A549 (cell line): ENCODE data around the gene XYLT1. TPM values are rescaled to one million over a fixed set of nuclear protein-coding genes. Genes with fewer than 3 reads are reported as not detected.

Experiments
- ATAC-seq, 2 experiments: fragments of 200-7000 bp in 1 of 2; fragments of >200 bp in 1 of 2; cut with Nextera tagmentation in 1 of 2; cut with Tn5 transposase in 1 of 2; 3 replicates each; pipeline versions ENCODE4 v1.8.0 to v1.9.1; 2018 to 2020; ENCODE audit warnings: mild to moderate bottlenecking in 1 of 2, moderate library complexity in 1 of 2
- CTCF ChIA-PET: fragments of 300-600 bp; sonication (Branson Sonifier 250); formaldehyde crosslinking; extraction: SDS; loops from one replicate; lab custom pipeline; 2021; ENCODE audit warnings: antibody characterized with exemption, inconsistent platforms; lab: Yijun Ruan, JAX
- POLR2A ChIA-PET: fragments of 350-600 bp; formaldehyde crosslinking; extraction: SDS; loops from one replicate; lab custom pipeline; 2021; ENCODE audit warnings: antibody characterized with exemption, inconsistent platforms; lab: Yijun Ruan, JAX
- DNase-seq, 2 experiments: peaks; one replicate each; pipeline versions ENCODE4 v3.0.0 to v3.0.0-alpha.2; 2011 to 2016; ENCODE audit warnings: low read depth in 1 of 2, low spot score in 1 of 2
- FAIRE-seq: peaks from 2 replicates; lab custom pipeline; 2011; peaks lifted over from hg19 to GRCh38; lab: Jason Lieb, UNC
- H3K27ac ChIP-seq, 2 experiments: fragments of >200 bp; sonication (Bioruptor Twin); formaldehyde crosslinking; 3 replicates each; pipeline ENCODE4 v1.5.1; 2016 to 2017
- H3K4me1 ChIP-seq: fragments of >200 bp; sonication (Bioruptor Twin); formaldehyde crosslinking; 3 replicates; pipeline ENCODE4 v1.6.1; 2016
- H3K4me2 ChIP-seq: fragments of >200 bp; sonication (Bioruptor Twin); formaldehyde crosslinking; 3 replicates; pipeline ENCODE4 v1.6.1; 2016
- H3K4me3 ChIP-seq: fragments of >200 bp; sonication (Bioruptor Twin); formaldehyde crosslinking; 3 replicates; pipeline ENCODE4 v1.5.1; 2016
- H3K9me3 ChIP-seq: fragments of >200 bp; sonication (Bioruptor Twin); formaldehyde crosslinking; 3 replicates; pipeline ENCODE4 v1.6.1; 2016
- CBX8 ChIP-seq: fragments of 200-600 bp; sonication (generic); IDR thresholded peaks from 2 replicates; pipeline ENCODE4 v1.6.1; 2016
- EHMT2 ChIP-seq: fragments of 200-600 bp; sonication (generic); IDR thresholded peaks from 2 replicates; pipeline ENCODE4 v1.6.1; 2016; ENCODE audit warnings: antibody characterized with exemption, low read depth, mild to moderate bottlenecking, moderate library complexity
- EP300 ChIP-seq, 2 experiments: fragments of >200 bp; sonication (Bioruptor Twin); formaldehyde crosslinking; IDR thresholded peaks; 2 replicates in 1 of 2; 3 replicates in 1 of 2; pipeline ENCODE4 v1.6.1; 2016 to 2017
- FOSB ChIP-seq: fragments of 250-450 bp; sonication (Bioruptor Pico); IDR thresholded peaks from 2 replicates; pipeline ENCODE4 v1.5.0; 2020; ENCODE audit warnings: mild to moderate bottlenecking, moderate library complexity
- FOSL2 ChIP-seq, 2 experiments: fragments of 450-650 bp in 1 of 2; fragments of >200 bp in 1 of 2; sonication (Bioruptor Twin) in 1 of 2; formaldehyde crosslinking; IDR thresholded peaks; 2 replicates each; pipeline versions ENCODE4 v1.5.0 to v1.6.1; 2016 to 2020; ENCODE audit warnings: mild to moderate bottlenecking in 1 of 2, moderate library complexity in 1 of 2
- GATA3 ChIP-seq: IDR thresholded peaks from 2 replicates; pipeline ENCODE4 v1.6.1; 2012; ENCODE audit warnings: borderline replicate concordance
- KDM1A ChIP-seq: fragments of 200-600 bp; sonication (generic); IDR thresholded peaks from 2 replicates; pipeline ENCODE4 v1.6.1; 2016; ENCODE audit warnings: low read depth, mild to moderate bottlenecking
- KDM5A ChIP-seq: fragments of 200-600 bp; sonication (generic); IDR thresholded peaks from 2 replicates; pipeline ENCODE4 v1.6.1; 2016; ENCODE audit warnings: antibody characterized with exemption, mild to moderate bottlenecking
- MAFK ChIP-seq: fragments of 450-650 bp; IDR thresholded peaks from 2 replicates; pipeline ENCODE4 v1.6.1; 2014; ENCODE audit not compliant: partially characterized antibody
- NPAS2 ChIP-seq: fragments of 250-450 bp; sonication (Bioruptor Pico); IDR thresholded peaks from 2 replicates; pipeline ENCODE4 v1.8.0; 2022; ENCODE audit warnings: mild to moderate bottlenecking, moderate library complexity, borderline replicate concordance
- NR3C1 ChIP-seq: fragments of >200 bp; sonication (Bioruptor Twin); formaldehyde crosslinking; IDR thresholded peaks from 3 replicates; pipeline ENCODE4 v1.6.1; 2017
- RFX5 ChIP-seq: fragments of 450-650 bp; IDR thresholded peaks from 2 replicates; pipeline ENCODE4 v1.7.1; 2014; ENCODE audit warnings: antibody characterized with exemption, mild to moderate bottlenecking, moderate library complexity
- SMC3 ChIP-seq: fragments of >200 bp; sonication (Bioruptor Twin); formaldehyde crosslinking; IDR thresholded peaks from 3 replicates; pipeline ENCODE4 v1.6.1; 2018; ENCODE audit warnings: inconsistent platforms
- TFCP2L1 ChIP-seq: fragments of 250-450 bp; sonication (Bioruptor Pico); IDR thresholded peaks from 2 replicates; pipeline ENCODE4 v1.5.0; 2021; ENCODE audit warnings: mild to moderate bottlenecking
- ZC3H11A ChIP-seq: fragments of 450-650 bp; IDR thresholded peaks from 2 replicates; pipeline ENCODE4 v1.6.1; 2014; ENCODE audit warnings: antibody characterized with exemption, mild to moderate bottlenecking
- ZSCAN20 ChIP-seq: fragments of 250-450 bp; sonication (Bioruptor Pico); IDR thresholded peaks from 2 replicates; pipeline ENCODE4 v1.8.0; 2022; ENCODE audit warnings: mild to moderate bottlenecking, moderate library complexity
- WGBS: methylation state at CpG from one replicate; pipeline ENCODE4 v1.1.6; 2017; ENCODE audit errors: missing lambda C conversion rate; 5-methylcytosine and 5-hydroxymethylcytosine counted together
- polyA plus RNA-seq, 4 experiments: library from polyadenylated mRNA; depleted of rRNA in 3 of 4; stranded (reverse); fragments of >200 nt; fragmentation: RNase III in 1 of 4; extraction: RNeasy Plus Mini Kit Qiagen cat#74134 plus additional on column Dnase treatment in 1 of 4; gene quantifications; 2 replicates in 3 of 4; 3 replicates in 1 of 4; pipeline ENCODE4 v1.2.3, GENCODE V29; 2011 to 2017
- TF ChIP-seq, protein P1 (sequence below): fragments of >200 bp; sonication (Bioruptor Twin); formaldehyde crosslinking; IDR thresholded peaks from 3 replicates; pipeline ENCODE4 v1.5.1; 2016
- TF ChIP-seq, protein P2 (sequence below): IDR thresholded peaks from 2 replicates; pipeline ENCODE4 v1.6.1; 2012
- TF ChIP-seq, protein P3 (sequence below): fragments of 250-450 bp; sonication (Bioruptor Pico); IDR thresholded peaks from 2 replicates; pipeline ENCODE4 v1.5.0; 2021; ENCODE audit warnings: mild to moderate bottlenecking, moderate library complexity, borderline replicate concordance
- TF ChIP-seq, protein P4 (sequence below): fragments of >200 bp; sonication (Bioruptor Twin); formaldehyde crosslinking; IDR thresholded peaks from 2 replicates; pipeline ENCODE4 v1.6.1; 2016

XYLT1 gene
- polyA plus RNA-seq, 2 of the 4 experiments (the other 2 are of a cell fraction), result 0.78 to 0.88 TPM

DNA sequence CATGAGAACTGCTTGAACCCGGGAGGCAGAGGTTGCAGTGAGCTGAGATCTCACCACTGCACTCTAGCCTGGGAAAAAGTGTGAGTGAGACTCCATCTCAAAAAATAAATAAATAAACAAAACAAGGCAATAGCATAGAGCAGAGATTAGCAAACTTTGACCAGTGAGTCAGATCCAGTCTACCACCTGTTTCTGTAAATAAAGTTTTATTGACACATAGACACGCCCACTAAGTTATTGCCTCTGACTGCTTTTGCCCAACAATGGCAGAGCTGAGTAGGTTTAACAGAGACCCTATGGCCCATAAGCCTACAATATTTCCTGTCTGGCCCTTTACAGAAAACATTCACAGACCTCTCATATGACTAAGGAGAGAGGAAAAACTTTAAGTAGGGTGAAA is 44.3 kb downstream of the XYLT1 start:
- H3K27ac ChIP-seq, result no peak overlapping the region
- peaks cover 3% of the 10 kb centered on the region; the same call in 1 of the 3 replicates for H3K9me3 ChIP-seq
- no peak for ATAC-seq
- H3K4me1 ChIP-seq, result no peaks in the 10 kb centered on the region
- H3K4me3 ChIP-seq, result no peak overlapping the region
- WGBS, result 17% methylated on average over 2 of the region's 2 CpGs
- FAIRE-seq, result no peak
- DNase-seq, result no peak
- TF ChIP-seq, protein P1, sequence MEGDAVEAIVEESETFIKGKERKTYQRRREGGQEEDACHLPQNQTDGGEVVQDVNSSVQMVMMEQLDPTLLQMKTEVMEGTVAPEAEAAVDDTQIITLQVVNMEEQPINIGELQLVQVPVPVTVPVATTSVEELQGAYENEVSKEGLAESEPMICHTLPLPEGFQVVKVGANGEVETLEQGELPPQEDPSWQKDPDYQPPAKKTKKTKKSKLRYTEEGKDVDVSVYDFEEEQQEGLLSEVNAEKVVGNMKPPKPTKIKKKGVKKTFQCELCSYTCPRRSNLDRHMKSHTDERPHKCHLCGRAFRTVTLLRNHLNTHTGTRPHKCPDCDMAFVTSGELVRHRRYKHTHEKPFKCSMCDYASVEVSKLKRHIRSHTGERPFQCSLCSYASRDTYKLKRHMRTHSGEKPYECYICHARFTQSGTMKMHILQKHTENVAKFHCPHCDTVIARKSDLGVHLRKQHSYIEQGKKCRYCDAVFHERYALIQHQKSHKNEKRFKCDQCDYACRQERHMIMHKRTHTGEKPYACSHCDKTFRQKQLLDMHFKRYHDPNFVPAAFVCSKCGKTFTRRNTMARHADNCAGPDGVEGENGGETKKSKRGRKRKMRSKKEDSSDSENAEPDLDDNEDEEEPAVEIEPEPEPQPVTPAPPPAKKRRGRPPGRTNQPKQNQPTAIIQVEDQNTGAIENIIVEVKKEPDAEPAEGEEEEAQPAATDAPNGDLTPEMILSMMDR, result no peak
- TF ChIP-seq GATA3 (no peak), FOSL2 (IDR thresholded peaks at IDR 0.05) (no peak), FOSL2 (CRISPR knock-in tag; IDR thresholded peaks at IDR 0.05) (no peak), KDM1A (no peak), NR3C1 (no peak), RFX5 (no peak), CBX8 (no peak)
- TF ChIP-seq, all 56 proteins: peak for 0
- CTCF ChIA-PET, result no interaction called here
- POLR2A ChIA-PET, result no interaction called here
- H3K4me2 ChIP-seq, result no peak overlapping the region

- POLR2A ChIA-PET, result no interaction called here
These were observed 46.0 kb downstream of the XYLT1 start for GRCh38 chr16:17424771-17425170.

DNA sequence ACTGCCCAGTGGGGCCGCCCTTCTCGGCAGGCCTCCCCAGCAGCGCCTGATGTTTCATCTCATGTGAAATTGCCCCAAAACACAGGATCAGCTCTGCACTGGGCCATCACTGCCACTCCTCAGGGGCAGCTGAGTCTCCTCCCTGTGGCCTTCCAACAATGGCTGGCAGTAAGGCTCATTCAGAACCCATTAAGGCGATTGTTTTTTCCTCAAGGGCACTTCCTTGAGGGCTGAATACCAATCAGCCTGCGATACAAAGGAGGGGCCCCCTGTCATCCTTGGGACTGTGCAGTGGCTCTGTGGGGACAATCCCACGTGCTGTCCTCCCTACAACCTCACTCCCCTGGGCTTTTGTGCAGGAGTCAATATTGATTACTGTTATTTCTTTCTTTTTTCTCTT is 47.5 kb downstream of the XYLT1 start:
- H3K4me3 ChIP-seq, result no peak overlapping the region
- ATAC-seq (no peak), DNase-seq (no peak), FAIRE-seq (no peak)
- ChIA-PET CTCF (no interaction called here), POLR2A (no interaction called here)
- H3K27ac ChIP-seq, result no peak overlapping the region
- no peaks in the 10 kb centered on the region for H3K4me1 ChIP-seq
- 51% methylated on average over 6 of the region's 6 CpGs for WGBS
- H3K9me3 ChIP-seq, result peaks cover 3% of the 10 kb centered on the region; the same call in 1 of the 3 replicates
- no peak overlapping the region for H3K4me2 ChIP-seq
- TF ChIP-seq FOSB (CRISPR knock-in tag), result no peak
- TF ChIP-seq, protein P2, sequence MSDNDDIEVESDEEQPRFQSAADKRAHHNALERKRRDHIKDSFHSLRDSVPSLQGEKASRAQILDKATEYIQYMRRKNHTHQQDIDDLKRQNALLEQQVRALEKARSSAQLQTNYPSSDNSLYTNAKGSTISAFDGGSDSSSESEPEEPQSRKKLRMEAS, result no peak
- TF ChIP-seq KDM5A, result no peak
- no peak for TF ChIP-seq ZSCAN20 (CRISPR knock-in tag)
- TF ChIP-seq, protein P3, sequence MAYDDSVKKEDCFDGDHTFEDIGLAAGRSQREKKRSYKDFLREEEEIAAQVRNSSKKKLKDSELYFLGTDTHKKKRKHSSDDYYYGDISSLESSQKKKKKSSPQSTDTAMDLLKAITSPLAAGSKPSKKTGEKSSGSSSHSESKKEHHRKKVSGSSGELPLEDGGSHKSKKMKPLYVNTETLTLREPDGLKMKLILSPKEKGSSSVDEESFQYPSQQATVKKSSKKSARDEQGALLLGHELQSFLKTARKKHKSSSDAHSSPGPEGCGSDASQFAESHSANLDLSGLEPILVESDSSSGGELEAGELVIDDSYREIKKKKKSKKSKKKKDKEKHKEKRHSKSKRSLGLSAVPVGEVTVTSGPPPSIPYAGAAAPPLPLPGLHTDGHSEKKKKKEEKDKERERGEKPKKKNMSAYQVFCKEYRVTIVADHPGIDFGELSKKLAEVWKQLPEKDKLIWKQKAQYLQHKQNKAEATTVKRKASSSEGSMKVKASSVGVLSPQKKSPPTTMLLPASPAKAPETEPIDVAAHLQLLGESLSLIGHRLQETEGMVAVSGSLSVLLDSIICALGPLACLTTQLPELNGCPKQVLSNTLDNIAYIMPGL (CRISPR knock-in tag), result no peak
- TF ChIP-seq EP300 (IDR thresholded peaks at IDR 0.05), result no peak
- no peak for TF ChIP-seq EHMT2
- no peak for TF ChIP-seq SMC3
- TF ChIP-seq ZC3H11A, result no peak
- TF ChIP-seq KDM1A, result no peak
- TF ChIP-seq, all 56 proteins: peak for 0

More at GRCh38 chr16:17424771-17425170, 46.0 kb downstream of the XYLT1 start:
- peaks cover 3% of the 10 kb centered on the region; the same call in 1 of the 3 replicates for H3K9me3 ChIP-seq
- no peak for ATAC-seq
- FAIRE-seq, result no peak
- H3K27ac ChIP-seq, result no peak overlapping the region
- 10% methylated on average over 5 of the region's 5 CpGs for WGBS
- no peak overlapping the region for H3K4me2 ChIP-seq
- CTCF ChIA-PET, result no interaction called here
- TF ChIP-seq MAFK (peak; percentile 47), NPAS2 (CRISPR knock-in tag) (no peak), TFCP2L1 (CRISPR knock-in tag) (no peak)
- TF ChIP-seq, protein P4, sequence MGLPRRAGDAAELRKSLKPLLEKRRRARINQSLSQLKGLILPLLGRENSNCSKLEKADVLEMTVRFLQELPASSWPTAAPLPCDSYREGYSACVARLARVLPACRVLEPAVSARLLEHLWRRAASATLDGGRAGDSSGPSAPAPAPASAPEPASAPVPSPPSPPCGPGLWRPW, result no peak
- TF ChIP-seq, all 56 proteins: peak for 1
- H3K4me3 ChIP-seq, result no peak overlapping the region
- H3K4me1 ChIP-seq, result no peaks in the 10 kb centered on the region
- DNase-seq, result no peak
